Measurements from ENCODE around the gene TP53I3. TPM values are rescaled to one million over a fixed set of nuclear protein-coding genes. Genes with fewer than 3 reads are reported as not detected.
A peak's percentile ranks its signal among the peaks of the same experiment; 100 is the strongest.
"Not testable (repeated sequence)": the region's sequence is repeated elsewhere in the genome, so short reads cannot be mapped to it uniquely, and the experiment has no call there.

Gene TP53I3
- total RNA-seq, 1 experiment from 2014 or later, result 42.7 TPM

DNA sequence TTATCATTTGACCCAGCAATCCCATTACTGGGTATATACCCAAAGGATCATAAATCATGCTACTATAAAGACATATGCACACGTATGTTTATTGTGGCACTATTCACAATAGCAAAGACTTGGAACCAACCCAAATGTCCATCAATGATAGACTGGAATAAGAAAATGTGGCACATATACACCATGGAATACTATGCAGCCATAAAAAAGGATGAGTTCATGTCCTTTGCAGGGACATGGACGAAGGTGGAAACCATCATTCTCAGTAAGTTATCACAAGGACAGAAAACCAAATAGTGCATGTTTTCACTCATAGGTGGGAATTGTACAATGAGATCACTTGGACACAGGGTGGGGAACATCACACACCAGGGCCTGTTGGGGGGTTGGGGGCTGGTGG lies 16.1 kb upstream of the TP53I3 start:
- DNase-seq (ENCODE audit: low read depth), result not testable (repeated sequence)

DNA sequence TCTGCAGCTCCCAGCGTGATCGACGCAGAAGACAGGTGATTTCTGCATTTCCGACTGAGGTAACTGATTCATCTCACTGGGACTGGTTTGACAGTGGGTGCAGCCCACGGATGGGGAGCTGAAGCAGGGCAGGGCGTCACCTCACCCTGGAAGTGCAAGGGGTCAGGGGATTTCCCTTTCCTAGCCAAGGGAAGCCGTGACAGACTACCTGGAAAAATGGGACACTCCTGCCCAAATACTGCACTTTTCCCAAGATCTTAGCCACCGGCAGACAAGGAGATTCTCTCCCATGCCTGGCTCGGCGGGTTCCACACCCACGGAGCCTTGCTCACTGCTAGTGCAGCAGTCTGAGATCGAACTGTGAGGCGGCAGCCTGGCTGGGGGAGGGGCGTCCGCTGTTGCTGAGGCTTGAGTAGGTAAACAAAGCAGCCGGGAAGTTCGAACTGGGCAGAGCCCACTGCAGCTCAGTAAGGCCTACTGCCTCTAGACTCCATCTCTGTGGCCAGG lies 10.6 kb upstream of the TP53I3 start:
- DNase-seq (ENCODE audit: low read depth), result not testable (repeated sequence)

DNA sequence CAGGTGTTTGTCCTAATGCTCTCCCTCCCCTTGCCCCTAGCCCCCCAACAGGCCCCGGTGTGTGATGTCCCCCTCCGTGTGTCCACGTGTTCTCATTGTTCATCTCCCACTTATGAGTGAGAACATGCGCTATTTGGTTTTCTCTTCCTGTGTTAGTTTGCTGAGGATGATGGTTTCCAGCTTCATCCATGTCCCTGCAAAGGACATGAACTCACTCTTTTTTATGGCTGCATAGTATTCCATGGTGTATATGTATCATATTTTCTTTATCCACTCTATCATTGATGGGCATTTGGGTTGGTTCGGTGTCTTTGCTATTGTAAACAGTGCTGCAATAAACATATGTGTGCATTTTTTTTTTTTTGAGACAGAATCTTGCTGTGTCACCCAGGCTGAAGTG lies 8.6 kb upstream of the TP53I3 start:
- DNase-seq (ENCODE audit: low read depth), result not testable (repeated sequence)

DNA sequence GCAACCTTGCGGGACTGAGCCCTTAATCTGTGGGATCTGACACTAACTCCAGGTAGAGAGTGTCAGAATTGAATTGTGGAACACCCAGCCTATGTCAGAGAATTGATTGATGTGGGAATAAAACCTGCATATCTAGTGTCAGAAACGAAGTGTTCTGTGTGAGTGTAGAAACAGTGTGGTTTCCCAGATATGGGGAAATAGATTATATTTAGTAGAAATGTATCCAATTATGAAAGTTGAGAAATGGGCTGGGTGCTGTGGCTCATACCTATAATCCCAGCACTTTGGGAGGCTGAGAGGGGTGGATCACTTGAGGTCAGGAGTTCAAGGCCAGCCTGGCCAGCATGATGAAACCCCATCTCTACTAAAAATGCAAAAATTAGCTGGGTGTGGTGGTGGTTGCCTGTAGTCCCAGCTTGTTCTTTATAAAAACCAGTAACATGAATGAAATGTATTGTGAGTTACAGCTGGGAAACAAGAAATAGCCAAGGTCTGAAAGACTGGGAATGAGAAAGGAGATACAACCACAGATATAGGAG lies 4.3 kb upstream of the TP53I3 start:
- DNase-seq (ENCODE audit: low read depth), result no peak

DNA sequence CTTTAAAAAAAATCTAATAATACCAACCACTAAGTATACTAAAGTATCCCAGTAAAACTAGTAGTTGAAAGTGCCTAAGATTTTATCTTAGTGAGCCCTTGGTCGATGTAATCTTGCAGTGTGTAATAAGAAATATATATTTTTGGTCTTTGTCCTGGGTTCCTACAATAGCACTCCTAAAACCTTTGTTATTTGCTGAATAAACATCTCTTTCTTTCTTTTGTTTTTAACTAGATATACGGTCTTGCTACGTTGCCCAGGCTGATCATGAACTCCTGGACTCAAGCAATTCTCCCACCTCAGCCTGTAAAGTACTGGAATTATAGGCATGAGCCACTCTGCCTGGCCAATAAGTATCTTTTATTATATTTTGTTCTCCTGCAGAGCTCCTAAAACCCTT lies 2.4 kb upstream of the TP53I3 start:
- no peak for DNase-seq (ENCODE audit: low read depth)

DNA sequence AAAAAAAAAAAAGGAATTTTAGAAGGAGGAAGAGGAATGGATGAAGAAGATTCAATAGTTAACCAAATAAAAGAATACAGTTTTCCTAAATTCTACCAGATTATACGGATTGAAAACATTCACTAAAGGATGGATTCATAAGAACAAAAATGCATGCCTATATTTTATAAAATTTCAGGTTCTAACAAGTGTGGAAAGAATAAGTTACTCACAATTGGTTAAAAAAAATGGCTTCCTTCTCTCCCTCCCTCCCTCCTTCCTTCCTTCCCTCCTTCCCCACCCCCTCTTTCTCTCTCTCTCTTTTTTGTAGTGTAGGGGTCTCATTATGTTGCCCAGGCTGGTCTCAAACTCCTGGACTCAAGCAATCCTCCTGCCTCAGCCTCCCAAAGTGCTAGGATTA lies 1.6 kb upstream of the TP53I3 start:
- no peak for DNase-seq (ENCODE audit: low read depth)

DNA sequence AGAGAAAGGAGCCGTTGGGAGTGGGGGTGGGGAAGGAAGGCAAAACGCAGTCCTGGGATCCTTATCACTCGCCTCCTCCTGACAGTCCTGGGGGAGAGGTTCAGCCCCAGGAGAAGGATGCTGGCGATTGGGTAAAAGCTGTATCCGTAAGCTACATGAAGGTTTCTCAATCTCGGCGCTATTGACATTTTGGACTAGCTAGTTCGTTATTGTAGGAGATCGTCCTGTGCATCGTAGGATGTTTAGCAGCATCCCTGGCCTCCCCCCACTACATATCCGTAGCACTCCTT lies 511 bp upstream of the TP53I3 start:
- DNase-seq (ENCODE audit: low read depth), result no peak

DNA sequence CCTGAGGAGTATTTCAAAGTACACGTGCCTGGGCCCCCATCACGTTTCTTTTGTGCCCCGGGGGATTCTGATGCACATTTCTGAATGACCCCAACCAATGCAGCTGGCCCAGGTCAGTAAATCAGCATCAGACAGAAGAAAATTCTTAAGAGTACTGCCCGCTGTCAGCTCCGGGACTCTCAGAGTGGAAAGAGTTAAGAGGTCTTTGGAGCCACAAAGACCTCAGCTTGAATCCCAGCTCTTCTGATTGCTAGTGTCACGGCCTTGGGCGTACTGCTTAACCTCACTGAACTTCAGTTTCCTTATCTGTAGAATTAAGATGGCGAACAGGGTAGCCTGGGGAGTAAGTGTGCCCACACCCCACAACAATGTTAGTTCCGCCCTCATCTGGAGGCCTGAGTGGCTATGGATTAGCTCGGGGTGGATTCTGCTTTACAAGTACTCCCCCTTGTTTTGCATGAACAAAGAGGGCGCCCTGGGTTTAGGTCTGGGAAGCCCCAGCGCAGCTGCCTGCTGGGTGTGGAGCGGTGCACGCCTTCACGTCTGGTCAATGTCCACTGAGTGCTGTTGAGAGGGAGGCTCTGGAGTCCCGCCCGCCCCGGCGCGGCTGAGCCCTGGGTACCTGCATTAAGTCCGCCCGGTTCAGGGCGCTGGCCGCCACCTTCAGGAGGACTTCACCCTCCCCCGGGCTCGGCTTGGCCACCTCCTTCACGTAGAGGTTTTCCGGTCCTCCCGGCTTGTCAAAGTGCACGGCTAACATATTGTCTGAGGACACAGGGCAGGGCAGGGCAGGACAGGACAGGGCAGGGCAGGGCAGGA lies 858 bp downstream of the TP53I3 start:
- peak; percentile 89 for DNase-seq (ENCODE audit: low read depth)

DNA sequence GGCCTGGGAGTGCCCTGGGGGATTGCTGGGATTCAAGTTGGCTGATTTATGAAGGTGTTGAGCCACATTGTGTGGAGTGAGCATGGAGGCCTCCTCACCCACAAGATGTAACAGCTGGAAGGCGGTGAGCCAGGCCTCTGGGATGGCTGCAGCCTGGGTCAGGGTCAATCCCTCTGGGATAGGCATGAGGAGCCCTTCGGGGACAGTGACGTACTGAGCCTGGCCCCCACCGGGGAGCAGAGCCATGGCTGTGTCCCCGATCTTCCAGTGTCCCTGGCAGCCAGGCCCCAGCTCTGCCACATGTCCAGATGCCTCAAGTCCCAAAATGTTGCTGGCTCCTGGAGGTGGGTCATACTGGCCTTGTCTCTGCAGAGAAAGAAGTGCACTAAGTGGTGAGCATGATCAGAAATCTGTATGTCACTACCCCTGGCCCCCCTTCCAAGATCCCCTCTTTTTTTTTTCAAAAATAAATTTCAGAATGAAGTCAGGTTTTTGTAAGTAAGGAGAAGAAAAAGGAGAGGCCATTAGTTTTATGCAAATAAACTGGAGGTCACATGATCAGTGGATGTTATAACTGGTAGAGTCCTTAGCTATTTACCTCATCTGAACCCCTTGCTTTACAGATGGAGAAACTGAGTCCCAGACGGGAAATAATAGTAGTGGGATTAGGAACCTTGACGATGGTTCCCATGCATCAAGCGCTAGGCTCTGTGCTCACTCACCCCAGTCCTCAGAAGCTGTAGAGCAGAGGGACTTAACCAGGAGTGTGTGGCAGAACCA lies 1.7 kb downstream of the TP53I3 start:
- DNase-seq (ENCODE audit: low read depth), result no peak

DNA sequence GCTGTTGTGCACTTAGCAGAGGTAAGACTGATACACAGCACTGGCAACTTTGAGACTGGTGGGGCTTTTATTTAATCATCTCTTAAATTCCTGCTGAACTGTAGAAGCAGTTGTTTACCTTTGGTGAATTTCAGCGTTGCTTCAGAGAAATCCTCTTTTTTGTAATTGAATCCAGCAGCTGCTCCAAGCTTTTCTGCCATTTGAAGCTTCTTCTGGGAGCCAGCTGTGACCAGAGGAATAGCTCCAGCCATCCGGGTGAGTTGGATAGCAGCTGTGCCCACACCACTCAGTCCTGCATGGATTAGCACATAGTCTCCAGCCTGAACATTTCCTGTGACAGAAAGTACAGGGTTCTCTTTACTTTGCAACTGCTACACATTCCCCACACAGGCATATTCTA lies 3.9 kb downstream of the TP53I3 start:
- no peak for DNase-seq (ENCODE audit: low read depth)

DNA sequence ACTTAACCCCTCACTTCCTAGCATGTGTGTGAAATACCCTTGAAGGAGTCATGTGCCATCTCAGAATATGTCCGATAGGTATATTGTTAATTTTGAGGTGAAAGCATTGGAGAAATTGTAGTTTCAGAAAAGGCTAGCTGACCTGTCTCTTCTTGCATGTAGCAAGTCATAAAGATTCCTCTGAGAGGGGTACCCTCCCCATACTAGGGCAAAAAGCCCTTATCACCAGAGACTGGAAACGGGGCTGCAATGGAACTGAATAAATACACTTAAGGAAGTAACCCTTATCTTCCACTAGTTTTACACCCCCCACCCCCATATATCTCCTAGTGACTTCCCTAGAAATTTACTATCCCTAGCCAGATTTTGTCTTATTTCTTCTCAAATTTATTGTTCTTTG lies 6.8 kb downstream of the TP53I3 start:
- DNase-seq (ENCODE audit: low read depth), result no peak

DNA sequence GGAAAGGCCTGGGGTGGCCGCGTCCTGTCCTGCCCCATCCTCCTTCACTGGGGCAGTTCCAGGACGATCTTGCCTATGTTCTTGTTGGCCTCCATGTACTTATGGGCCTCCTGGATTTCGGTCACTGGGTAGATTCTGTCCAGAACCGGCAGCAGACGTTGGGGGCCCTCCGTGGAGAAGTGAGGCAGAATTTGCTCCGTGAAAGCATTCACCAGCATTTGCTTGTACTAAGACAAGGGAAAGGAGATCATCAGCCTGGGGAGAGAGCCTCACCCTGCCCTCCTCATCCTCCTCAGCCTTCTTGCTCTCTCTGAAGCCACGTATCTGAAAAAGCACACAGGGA lies 7.1 kb downstream of the TP53I3 start:
- DNase-seq (ENCODE audit: low read depth), result no peak

DNA sequence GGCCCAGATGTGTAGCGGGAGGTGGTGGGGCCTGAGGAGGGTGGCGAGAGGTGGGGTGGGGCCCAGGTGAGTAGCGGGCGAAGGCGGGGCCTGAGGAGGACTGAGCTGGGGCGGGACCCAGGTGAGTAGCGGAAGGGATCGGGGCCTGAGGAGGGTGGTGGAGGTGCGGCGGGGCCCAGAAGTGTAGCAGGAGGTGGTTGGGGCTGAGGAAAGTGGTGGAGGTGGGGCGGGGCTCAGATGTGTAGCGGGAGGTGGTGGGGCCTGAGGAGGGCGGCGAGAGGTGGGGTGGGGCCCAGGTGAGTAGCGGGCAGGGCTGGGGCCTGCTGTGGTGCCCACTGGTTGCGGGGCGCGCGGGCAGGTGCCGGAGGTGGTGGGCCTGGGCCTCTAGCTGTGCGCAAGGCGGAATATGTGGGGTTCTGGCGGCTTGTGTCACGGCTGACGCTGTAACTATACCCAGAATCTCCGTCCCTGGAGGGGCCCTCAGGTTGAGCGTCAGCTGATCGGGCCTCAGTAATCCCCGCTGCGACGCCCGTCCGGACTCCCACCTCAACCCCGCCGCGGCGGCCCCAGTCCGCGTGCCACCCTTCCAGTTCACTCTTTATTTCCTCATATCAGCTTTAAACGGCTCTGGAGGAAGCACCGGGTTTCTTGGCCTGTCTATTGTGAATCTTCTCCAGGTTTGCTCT lies 7.6 kb downstream of the TP53I3 start:
- peak; percentile 15 for DNase-seq (ENCODE audit: low read depth)

DNA sequence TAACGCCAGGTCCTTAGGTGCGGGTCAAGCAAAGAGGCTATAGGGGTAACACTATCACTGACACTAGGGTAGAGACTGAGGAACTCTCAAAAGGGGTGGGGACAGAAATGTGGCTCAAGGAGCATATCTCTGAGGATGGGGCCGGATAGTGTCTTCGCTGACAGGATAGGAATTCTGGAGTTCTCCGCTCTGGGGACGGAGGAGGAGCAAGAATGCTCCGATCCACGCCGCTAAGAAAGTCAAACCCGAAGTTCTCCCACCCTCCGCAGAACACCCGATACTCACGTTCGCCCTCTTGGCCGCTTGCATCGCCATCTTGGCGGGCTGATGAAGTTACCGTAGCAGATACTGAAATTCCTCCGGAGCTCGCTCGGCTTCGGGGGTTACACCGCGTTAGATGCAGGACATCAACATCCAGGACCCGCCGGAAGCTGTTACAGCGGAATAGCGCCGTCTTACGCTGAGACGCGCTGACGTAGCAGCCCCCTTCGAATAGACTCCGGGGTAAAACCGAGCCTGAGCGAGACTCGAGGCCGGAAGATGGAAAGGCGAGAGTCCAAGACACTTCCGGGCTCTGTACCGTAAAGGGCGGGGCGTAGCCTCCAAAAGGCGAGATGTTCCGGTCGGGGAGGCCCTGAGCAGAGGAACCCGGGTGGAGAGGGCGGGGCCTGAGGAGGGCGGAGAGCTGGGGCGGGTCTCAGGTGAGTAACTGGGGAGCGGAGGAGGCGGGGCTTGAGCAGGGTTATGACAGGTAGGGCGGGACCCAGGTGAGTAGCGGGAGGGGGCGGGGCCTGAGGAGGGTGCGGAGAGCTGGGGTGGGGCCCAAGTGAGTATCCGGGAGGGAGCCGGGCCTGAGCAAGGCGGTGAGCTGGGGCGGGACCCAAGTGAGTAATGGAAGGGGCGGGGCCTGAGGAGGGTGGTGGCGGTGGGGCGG lies 8.5 kb downstream of the TP53I3 start, which contains the start of gene SF3B6:
Gene SF3B6 (minus strand): TSS at position 412 of the 934 bp plus-strand sequence. CDS start 97 bp downstream, at position 315.
- peak; percentile 99 for DNase-seq (ENCODE audit: low read depth)

DNA sequence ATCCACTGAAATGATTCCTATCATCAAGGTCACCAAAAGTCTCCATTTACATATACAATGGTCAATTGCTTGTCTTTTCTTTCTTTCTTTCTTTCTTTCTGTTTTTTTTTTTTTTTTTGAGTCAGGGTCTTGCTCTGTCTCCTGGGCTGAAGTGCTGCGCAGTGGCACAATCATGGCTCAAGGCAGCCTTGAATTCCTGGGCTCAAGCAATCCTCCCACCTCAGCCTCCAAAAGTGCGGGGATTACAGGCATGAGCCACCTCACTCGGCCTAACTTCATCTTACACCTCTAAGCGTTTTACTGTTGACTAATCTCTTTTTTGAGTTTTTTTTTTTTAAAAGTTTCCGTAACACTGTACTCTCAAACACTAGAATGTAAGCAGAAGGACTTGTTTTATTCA lies 9.4 kb downstream of the TP53I3 start:
- no peak for DNase-seq (ENCODE audit: low read depth)

DNA sequence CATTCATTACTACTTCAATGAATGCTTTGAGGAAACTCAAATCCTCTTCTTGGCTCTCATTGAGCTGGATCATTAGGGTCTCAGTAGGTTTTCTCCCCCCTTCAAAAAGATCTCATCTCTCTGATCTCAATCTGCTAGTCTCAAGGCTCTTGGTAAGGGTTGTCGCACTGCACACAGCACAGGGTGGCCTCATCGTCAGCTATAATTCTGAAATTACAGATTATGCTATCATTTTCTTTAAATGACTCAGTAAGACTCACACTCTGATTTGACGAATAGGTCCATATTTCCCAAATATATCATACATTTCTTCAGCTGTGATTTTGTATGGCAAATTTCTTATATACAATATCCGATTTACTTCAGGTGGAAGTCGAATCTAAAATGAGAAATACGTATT lies 10.8 kb downstream of the TP53I3 start:
- DNase-seq (ENCODE audit: low read depth), result no peak

DNA sequence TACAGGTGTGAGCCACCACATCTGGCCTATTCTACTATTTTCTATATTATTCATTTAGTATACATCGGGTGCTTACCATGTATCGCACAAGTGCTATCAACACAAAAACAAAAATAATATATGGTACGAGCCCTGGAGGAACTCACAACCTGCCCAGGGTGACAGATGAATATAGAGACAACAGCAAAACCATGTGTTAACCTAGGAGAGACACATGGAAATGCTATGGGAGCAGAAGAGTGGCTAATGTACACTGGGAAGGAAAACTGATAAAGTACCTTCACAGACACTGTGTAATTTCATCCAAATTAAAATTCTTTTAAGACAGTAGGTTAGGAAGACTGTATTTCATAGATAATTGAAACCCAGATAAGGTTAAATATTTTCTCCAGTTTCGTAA lies 12.4 kb downstream of the TP53I3 start:
- no peak for DNase-seq (ENCODE audit: low read depth)

DNA sequence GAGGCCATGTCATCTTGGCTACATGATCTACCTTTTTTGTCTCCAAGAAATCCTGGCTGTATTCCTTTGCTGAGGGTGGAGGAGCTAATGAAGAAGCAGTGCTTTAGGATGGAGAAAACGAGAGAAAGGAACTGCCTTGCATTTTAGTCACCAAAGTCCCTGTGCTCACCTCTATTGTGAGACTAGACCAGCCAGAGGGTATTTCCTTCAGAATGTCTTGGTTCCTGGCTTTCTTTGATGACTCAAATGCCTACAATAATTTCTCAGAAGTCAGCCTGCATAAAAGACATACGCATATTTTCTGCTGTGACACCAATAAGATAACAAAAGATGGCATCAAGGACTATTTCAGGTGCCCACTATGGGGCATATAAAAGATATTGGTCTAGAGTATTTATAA lies 19.3 kb downstream of the TP53I3 start:
- DNase-seq (ENCODE audit: low read depth), result no peak

DNA sequence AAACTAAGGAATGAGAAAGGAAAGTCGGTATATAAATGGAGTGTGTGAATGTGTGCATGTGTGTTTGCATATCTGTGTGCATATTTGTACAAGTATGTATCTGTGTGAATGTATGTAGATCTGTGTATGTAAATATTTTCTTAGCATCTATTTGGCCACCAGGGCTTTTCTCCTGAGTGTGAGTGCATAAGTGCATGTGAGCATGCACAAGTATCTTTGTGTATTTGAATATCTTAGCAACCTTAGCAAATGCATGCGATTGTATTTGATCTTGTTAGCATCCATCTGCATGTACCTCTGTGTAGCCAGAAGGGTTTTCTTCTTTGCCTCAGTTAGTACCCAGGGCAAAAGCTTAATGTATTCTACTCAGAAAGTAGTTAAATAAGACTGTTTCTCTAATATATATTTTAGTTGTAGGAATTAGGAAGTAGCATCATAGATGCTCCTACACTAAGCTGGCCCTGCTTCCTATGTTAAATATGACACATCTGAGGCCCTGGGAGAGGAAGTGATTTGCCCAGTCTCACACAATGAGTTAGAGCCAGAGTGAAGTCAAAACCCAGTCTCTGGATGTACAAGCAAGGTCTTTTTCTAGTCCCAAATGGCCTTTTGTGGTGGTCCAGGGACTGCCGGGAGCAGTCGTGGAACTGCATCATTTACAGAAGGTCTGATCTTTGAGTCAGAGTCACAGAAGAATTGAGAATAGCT lies 25.9 kb downstream of the TP53I3 start:
- DNase-seq (ENCODE audit: low read depth), result no peak

DNA sequence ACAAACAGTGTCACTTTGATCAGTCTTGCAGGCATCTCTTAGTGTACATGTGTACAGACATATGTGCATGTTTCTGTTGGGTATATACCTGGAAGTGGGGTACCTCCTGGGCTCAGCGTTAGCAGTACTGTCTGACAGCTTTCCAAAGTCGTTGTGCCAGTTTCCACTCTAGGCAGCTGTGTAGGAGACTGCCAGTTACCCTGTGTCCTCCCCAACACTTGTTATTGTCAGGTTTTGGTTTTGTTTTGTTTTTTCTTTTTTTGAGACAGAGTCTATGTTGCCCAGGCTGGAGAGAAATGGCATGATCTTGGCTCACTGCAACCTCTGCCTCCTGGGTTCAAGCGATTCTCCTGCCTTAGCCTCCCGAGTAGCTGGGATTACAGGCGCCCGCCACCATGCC lies 28.9 kb downstream of the TP53I3 start:
- DNase-seq (ENCODE audit: low read depth), result no peak

All from RPMI7951 (cell line).